Tibial nerve (tissue), 4 donors: ENCODE measurements around the gene NTRK3. TPM values are rescaled to one million over a fixed set of nuclear protein-coding genes. Genes with fewer than 3 reads are reported as not detected.

Experiments used
- DNase-seq, 2 donors: peaks; one replicate each; pipeline ENCODE4 v3.0.0-alpha.2; 2019; ENCODE audit warnings: low spot score in 2 of 2
- H3K27ac ChIP-seq, 4 donors: fragments of 200-600 bp; sonication (generic) in 3 of 4; one replicate each; pipeline ENCODE4 v1.5.1; 2017 to 2019; ENCODE audit warnings: mild to moderate bottlenecking in 1 of 4
- H3K27me3 ChIP-seq, 2 donors: fragments of 200-600 bp; sonication (generic) in 1 of 2; one replicate each; pipeline versions ENCODE4 v1.5.1 to v1.6.0; 2017 to 2019
- H3K36me3 ChIP-seq, 3 donors: fragments of 200-600 bp; sonication (generic); one replicate each; pipeline ENCODE4 v1.5.1; 2018 to 2019
- H3K4me1 ChIP-seq, 4 donors: fragments of 200-600 bp; sonication (generic) in 3 of 4; one replicate each; pipeline ENCODE4 v1.5.1; 2017 to 2019
- H3K4me3 ChIP-seq, 4 donors: fragments of 200-600 bp; sonication (generic) in 3 of 4; one replicate each; pipeline ENCODE4 v1.5.1; 2017 to 2019; ENCODE audit warnings: mild to moderate bottlenecking in 1 of 4, moderate library complexity in 1 of 4
- H3K9me3 ChIP-seq, 4 donors: fragments of 200-600 bp; sonication (generic) in 3 of 4; one replicate each; pipeline ENCODE4 v1.5.1; 2017 to 2019
- CTCF ChIP-seq, 5 experiments: fragments of 200-600 bp in 3 of 5; fragments of 450-650 bp in 2 of 5; sonication (generic) in 3 of 5; IDR thresholded peaks; one replicate each; pipeline ENCODE4 v1.5.1; 2016 to 2019; ENCODE audit warnings: antibody characterized with exemption in 5 of 5, mild to moderate bottlenecking in 3 of 5, moderate library complexity in 2 of 5
- EP300 ChIP-seq, 2 donors: sonication (generic); formaldehyde crosslinking; IDR thresholded peaks; one replicate each; pipeline ENCODE4 v1.6.1; 2017; ENCODE audit warnings: antibody characterized with exemption in 2 of 2, mild to moderate bottlenecking in 1 of 2
- POLR2A ChIP-seq, 2 donors: fragments of 450-650 bp; IDR thresholded peaks; one replicate each; pipeline ENCODE4 v1.6.1; 2017; ENCODE audit warnings: antibody characterized with exemption in 2 of 2, mild to moderate bottlenecking in 2 of 2, moderate library complexity in 2 of 2
- WGBS, 2 donors: methylation state at CpG; one replicate each; pipeline ENCODE4 v1.1.5; 2018; 5-methylcytosine and 5-hydroxymethylcytosine counted together
- total RNA-seq, 4 donors: library from RNA; depleted of rRNA; stranded (reverse); fragments of >200 nt; gene quantifications; one replicate each; pipeline ENCODE4 v1.1.0, GENCODE V29; 2016

The NTRK3 gene
- total RNA-seq, 4 donors from 2014 or later: 53.4 to 85.9 (median 83.6) TPM

DNA sequence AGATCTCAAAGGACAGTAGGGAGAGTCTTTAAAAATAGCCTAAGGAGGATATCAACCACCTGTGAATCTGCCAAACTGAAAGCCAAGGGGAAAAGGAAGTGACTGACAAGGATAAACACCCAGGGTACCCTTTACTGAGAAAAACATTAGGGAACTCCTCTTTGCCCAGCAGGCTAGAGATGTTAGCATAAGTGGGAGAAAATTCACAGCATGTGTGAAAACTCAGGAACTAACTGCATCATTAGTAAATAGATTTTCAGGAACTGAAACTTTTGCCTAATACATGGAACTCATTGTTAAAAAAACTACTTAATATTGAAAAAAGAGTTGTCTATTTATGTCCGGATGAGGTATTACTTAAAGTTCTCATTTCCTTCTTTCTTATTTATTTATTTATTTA, 375.5 kb downstream of the NTRK3 start:
- H3K4me1 ChIP-seq: no peaks in the 10 kb centered on the region
- no peak overlapping the region for H3K4me3 ChIP-seq
- DNase-seq: no peak
- peaks cover 0 to 13% (median 0%) of the 10 kb centered on the region in 3 donors for H3K36me3 ChIP-seq
- H3K9me3 ChIP-seq: peaks cover 0 to 9% (median 0%) of the 10 kb centered on the region in 4 donors
- no peaks in the 10 kb centered on the region for H3K27me3 ChIP-seq
- peak in 1 of 2 donors; percentile 59 for TF ChIP-seq EP300 (IDR thresholded peaks at IDR 0.05)
- TF ChIP-seq POLR2A (IDR thresholded peaks at IDR 0.05): no peak
- no peak overlapping the region for H3K27ac ChIP-seq
- 79 to 88% methylated on average over 1 of the region's 1 CpG for WGBS, 2 donors

- WGBS, 2 donors: 75 to 83% methylated on average over 5 of the region's 5 CpGs
Measured at GRCh38 chr15:87877822-87878542, 378.6 kb downstream of the NTRK3 start.

DNA sequence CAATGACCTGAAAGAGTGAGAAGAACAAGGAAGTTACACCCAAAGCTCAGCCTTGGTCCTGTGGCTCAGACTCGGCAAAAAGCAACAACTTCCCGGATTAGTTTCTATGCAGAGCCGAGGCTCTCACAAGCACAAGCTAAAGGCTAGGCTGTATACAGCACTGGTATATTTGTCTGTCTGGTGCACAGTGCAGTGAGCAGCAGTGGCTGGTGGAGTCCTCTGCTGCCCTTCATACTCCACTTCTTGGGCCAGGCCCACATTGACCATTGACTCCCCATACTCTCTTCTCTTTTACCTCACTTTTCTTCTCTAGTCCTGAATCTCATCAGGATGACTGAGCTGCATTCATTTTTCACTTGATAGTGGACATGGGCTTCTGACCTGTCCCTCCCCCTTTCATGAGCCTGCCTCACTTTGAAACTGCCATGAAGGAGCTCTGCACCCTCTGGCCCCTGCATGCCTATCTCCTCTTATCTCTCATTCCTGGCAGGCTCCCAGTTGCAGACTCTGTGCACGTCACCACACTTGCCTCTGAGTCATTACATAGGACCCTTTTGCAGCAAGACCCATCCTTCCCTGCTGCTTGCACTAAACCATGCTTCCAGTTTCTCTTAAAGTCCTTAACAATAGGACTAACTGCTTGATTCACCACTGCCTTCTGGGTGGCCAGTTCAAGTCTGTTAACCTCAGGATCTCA, 379.3 kb downstream of the NTRK3 start:
- H3K9me3 ChIP-seq: no peaks in the 10 kb centered on the region
- H3K4me3 ChIP-seq: no peak overlapping the region
- TF ChIP-seq EP300 (IDR thresholded peaks at IDR 0.05) (no peak), CTCF (IDR thresholded peaks at IDR 0.05) (no peak), POLR2A (IDR thresholded peaks at IDR 0.05) (no peak)
- 76 to 81% methylated on average over 4 of the region's 4 CpGs for WGBS, 2 donors
- no peak overlapping the region for H3K27ac ChIP-seq
- peaks cover 0 to 7% (median 0%) of the 10 kb centered on the region in 4 donors for H3K4me1 ChIP-seq
- H3K27me3 ChIP-seq: no peaks in the 10 kb centered on the region
- no peak for DNase-seq
- H3K36me3 ChIP-seq: peaks cover 0 to 15% (median 0%) of the 10 kb centered on the region in 3 donors

More at GRCh38 chr15:87877822-87878542, 378.6 kb downstream of the NTRK3 start:
- DNase-seq: no peak
- Histone ChIP-seq H3K9me3 (no peaks in the 10 kb centered on the region), H3K4me1 (peaks cover 0 to 7% (median 0%) of the 10 kb centered on the region in 4 donors), H3K27ac (no peak overlapping the region), H3K4me3 (no peak overlapping the region), H3K36me3 (peaks cover 0 to 15% (median 0%) of the 10 kb centered on the region in 3 donors), H3K27me3 (no peaks in the 10 kb centered on the region)
- TF ChIP-seq CTCF (IDR thresholded peaks at IDR 0.05) (no peak), EP300 (IDR thresholded peaks at IDR 0.05) (no peak)

- Histone ChIP-seq H3K27ac (no peak overlapping the region), H3K4me1 (peaks cover 0 to 7% (median 0%) of the 10 kb centered on the region in 4 donors), H3K36me3 (peaks cover 0 to 15% (median 0%) of the 10 kb centered on the region in 3 donors), H3K9me3 (no peaks in the 10 kb centered on the region), H3K27me3 (no peaks in the 10 kb centered on the region), H3K4me3 (no peak overlapping the region)
- WGBS, 2 donors: 35 to 40% methylated on average over 9 to 10 of the region's 10 CpGs
- no peak for DNase-seq
- TF ChIP-seq POLR2A (IDR thresholded peaks at IDR 0.05) (no peak), EP300 (IDR thresholded peaks at IDR 0.05) (no peak), CTCF (IDR thresholded peaks at IDR 0.05) (no peak)
Measured at GRCh38 chr15:87874896-87875711, 381.4 kb downstream of the NTRK3 start.

DNA sequence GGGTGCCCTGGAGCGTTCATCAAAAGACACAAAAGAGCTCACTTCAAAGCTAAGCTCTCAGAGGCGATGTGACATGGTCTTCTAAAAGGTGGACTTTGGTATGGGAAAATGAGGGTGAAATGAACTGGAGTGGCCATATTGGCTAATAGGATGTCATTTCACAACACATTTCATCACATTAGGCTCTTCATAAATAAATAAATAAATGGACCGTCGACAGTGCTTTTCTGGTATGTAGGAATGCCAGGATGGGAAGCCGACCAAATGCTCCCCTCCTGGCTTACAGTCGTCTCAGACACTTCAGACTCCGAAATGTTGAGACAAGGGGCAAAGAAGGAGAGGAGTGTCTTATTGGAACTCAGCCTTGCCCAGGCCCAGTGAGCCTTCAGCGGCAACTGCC, 383.0 kb downstream of the NTRK3 start:
- peaks cover 0 to 15% (median 0%) of the 10 kb centered on the region in 3 donors for H3K36me3 ChIP-seq
- peaks cover 0 to 7% (median 0%) of the 10 kb centered on the region in 4 donors for H3K4me1 ChIP-seq
- H3K9me3 ChIP-seq: no peaks in the 10 kb centered on the region
- H3K27ac ChIP-seq: no peak overlapping the region
- no peaks in the 10 kb centered on the region for H3K27me3 ChIP-seq
- no peak overlapping the region for H3K4me3 ChIP-seq
- no peak for TF ChIP-seq CTCF (IDR thresholded peaks at IDR 0.05)
- TF ChIP-seq EP300 (IDR thresholded peaks at IDR 0.05): no peak
- DNase-seq: no peak
- WGBS, 2 donors: 87 to 92% methylated on average over 8 of the region's 8 CpGs
